ENCODE measurements around the gene MTFP1.
"Not testable (repeated sequence)": the region's sequence is repeated elsewhere in the genome, so short reads cannot be mapped to it uniquely, and the experiment has no call there.

Gene MTFP1, protein sequence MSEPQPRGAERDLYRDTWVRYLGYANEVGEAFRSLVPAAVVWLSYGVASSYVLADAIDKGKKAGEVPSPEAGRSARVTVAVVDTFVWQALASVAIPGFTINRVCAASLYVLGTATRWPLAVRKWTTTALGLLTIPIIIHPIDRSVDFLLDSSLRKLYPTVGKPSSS

GRCh38 chr22:30425616-30426387 is at the start of gene MTFP1:
MTFP1 (plus strand) TSS chr22:30425768; CDS start chr22:30425880, 112 bp downstream.
- peak; percentile 56 for DNase-seq

- no peak for DNase-seq
These were observed 45.6 kb upstream of the MTFP1 start for GRCh38 chr22:30380011-30380410.

- no peak for DNase-seq
These were observed 44.3 kb upstream of the MTFP1 start for GRCh38 chr22:30381264-30381663.

- DNase-seq: no peak
These were observed 43.2 kb upstream of the MTFP1 start for GRCh38 chr22:30382340-30382739.

- no peak for DNase-seq
These were observed 42.5 kb upstream of the MTFP1 start for GRCh38 chr22:30383061-30383460.

- no peak for DNase-seq
These were observed 39.6 kb upstream of the MTFP1 start for GRCh38 chr22:30385942-30386341.

- no peak for DNase-seq
These were observed 39.0 kb upstream of the MTFP1 start for GRCh38 chr22:30386608-30386959.

- peak; percentile 78 for DNase-seq
These were observed 38.4 kb upstream of the MTFP1 start, which contains the start of gene RNF215 for GRCh38 chr22:30386960-30387827. RNF215 (minus strand) TSS chr22:30387411; CDS start chr22:30387313, 98 bp downstream.

GRCh38 chr22:30390974-30391691 is 34.4 kb upstream of the MTFP1 start:
- DNase-seq: peak; percentile 82

DNA sequence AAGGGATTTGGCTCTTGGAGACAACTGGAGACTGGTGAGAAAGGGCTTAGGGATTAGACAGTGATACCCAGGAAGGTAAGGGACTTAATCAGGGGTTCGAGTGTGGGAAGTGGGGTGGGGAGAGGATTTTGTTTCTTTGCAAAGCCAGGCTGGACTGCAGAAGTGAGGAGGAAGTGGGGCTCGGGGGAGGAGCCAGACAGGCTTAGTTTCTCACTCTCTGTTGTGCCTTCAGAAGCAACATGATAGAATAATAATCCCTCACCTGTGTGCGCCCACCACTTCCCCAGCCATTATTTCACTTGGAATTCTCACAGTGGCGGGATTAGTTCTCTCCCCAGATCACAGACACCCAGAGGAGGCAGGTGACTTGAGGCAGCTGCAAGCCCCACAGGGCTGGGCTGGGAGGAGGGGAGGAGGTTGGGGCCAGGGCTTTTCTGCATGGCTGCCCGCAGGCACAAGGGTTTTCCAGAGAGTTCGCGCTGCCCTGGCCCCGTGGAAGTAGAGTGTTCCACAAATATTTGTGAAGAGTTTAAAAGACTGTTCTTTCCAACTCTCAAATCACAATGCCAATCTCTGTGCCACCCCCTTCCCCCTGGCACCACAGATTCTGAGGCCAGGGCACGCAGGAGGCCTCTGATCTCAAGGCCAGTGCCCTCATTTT is 32.8 kb upstream of the MTFP1 start:
- DNase-seq: no peak

GRCh38 chr22:30393322-30393680 is 32.3 kb upstream of the MTFP1 start:
- no peak for DNase-seq

DNA sequence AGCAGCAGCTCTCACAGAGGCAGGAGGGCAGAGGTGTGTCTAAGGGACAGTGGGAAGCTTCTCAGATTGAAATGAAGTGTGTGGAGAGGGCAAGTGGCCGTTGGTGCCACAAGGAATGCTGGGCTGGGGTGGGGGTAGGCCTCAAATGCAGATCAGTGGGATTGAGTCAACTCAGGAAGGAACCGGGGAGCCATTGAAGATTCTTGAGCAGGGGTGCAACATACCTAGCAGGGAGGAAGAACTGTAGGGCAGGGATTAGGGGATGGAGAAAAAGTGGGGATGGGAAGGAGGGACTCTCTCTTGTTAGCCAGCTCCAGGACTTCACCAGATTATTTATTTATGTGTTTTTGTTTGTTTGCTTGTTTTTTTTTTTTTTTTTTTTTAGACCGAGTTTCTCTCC is 31.7 kb upstream of the MTFP1 start:
- DNase-seq: no peak

- DNase-seq: peak; percentile 69
These were observed 28.5 kb upstream of the MTFP1 start, which contains the start of gene SEC14L2 for GRCh38 chr22:30396871-30397655. SEC14L2 (plus strand) TSS chr22:30397018; CDS start chr22:30397117, 99 bp downstream.

DNA sequence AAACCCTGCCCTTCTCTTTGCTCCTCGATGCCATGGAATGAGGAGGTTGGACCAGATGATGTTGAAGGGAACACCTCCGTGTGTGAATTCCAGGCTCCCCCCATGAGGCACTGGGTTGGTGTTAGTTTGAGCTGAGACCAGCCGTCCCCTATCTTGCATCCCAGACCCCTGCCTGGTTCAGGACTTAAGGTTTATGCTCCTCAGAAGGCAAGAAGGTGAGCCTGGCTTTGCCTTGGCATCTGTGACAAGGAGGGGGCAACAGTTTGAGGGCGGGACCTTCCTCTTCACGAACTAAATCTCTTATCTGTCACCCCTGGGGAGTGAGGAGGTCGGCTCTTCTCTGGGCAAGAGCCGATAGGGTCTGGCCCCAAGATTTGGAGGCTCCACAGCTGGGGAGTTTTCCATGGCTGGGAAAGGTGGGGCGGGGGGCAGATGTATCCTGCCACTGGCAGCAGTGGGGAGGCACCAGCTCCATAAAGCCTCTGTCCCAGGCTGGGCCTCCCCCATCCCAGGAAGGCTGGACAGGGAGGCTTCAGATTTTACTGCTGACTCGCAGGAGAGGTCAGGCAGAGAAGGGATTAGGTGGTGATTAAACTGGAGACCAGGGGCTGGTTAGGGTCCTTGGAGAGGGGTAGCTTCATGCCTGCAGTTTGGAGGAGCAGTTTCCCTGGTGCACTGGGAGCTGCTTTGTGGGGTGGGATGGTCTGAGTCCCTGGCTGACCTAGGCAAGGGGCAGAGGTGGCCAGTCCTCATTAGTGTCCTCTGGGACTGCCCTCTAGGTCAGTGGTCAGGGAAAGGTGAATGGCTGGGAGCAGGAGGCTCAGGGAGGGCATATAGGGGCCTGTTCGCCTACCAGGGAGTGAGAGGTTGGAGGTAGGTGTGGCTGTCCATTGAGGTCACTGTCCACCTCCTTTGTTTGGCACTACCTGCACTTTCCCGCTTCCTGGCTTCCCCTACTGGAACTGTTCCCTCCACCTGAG is 27.6 kb upstream of the MTFP1 start:
- no peak for DNase-seq

- DNase-seq: no peak
These were observed 26.6 kb upstream of the MTFP1 start for GRCh38 chr22:30398685-30399680.

DNA sequence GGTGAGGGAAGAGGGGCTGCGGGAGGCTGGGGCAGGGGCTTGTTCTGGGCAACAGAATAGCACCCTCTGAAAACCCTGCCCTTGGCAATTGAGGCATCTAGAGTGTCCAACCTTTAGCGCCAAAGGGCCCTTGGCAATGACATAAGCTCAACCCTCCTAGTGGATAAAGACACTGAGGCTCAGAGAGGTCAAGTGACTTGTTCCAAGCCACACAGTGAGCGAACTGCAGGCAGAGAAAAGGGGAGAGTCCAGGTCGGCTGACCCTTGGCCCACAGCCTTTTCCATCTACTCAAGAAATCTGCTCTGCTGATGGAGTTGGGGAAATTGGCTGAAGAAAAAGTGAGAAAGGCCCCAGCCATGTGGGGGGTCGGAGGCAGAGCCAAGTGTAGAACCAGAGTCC is 25.9 kb upstream of the MTFP1 start:
- DNase-seq: no peak

DNA sequence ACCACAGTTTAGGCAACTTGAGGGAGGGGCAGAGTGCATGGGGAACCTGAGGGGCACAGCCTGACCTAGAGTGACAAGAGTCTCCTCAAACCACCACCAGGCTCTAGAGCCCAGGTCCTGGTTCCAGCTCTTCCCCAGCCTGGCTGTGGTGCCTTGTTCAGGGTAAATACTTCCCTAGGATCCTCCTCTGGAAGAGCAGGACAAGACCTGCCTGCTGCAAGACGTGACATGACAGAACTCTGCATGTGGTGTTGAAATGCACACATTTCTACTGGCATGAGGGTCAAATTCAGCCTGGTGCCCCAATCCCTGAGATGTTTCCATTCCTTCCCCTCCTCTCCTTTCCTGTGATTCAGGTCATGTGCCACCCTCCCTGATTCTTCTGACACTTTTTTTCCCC is 25.4 kb upstream of the MTFP1 start:
- DNase-seq: no peak

GRCh38 chr22:30401024-30401423 is 24.5 kb upstream of the MTFP1 start:
- DNase-seq: not testable (repeated sequence)

Measured in activated naive CD4-positive, alpha-beta T cell treated with anti-CD3 and anti-CD28 coated beads, Interleukin-2, amount 50 U/mL, for 16 hours (primary cell).